Measurements from ENCODE around the gene CFAP46.

The CFAP46 gene

DNA sequence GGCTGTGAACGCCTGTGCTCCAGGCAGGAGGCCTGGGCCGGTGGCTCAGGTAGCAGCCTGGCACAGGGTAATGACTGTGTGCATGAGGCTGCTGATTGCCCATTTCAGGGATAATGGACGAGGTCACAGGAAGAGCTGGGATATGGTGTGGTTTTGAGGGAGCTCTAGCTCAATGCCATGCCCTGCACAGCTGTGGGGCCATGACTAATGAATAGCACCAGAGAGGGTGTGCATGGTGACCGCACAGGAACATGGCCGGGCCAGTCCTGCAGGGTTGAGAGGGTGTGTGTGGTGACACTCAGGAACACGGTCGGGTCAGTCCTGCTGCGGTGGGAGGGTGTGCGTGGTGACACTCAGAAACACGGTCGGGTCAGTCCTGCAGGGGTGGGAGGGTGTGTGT is 178.3 kb downstream of the CFAP46 start:
- DNase-seq = no peak

DNA sequence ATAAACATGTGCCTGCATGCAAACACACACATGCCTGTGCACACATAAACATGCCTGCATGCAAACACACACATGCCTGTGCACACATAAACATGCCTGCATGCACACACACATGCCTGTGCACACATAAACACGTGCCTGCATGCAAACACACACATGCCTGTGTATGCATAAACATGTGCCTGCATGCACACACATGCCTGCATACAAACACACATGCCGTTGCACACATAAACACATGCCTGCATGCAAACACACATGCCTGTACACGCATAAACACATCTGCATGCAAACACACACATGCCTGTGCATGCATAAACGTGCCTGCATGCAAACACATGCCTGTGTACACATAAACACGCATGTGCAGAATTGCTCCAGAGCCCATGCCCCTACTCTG is 178.8 kb downstream of the CFAP46 start:
- no peak for DNase-seq

DNA sequence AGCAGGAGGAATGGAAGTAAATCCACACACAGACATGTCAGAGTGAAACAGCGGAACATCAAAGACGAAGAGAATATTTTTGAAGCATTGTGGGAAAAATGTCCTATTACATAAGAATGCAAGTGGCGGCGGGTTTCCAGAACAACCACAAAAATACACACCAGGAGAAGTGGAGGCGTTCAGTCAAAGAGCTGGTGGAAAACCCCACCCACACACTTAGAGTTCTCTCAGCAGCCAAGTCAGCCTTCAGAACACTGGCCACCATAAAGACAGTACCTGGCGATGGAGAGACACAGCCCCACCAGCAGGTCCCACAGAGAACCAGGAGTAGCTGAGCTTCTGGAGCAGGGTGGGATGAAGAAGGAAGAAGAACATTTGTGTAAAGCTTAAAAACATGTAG is 180.1 kb downstream of the CFAP46 start:
- DNase-seq = no peak

DNA sequence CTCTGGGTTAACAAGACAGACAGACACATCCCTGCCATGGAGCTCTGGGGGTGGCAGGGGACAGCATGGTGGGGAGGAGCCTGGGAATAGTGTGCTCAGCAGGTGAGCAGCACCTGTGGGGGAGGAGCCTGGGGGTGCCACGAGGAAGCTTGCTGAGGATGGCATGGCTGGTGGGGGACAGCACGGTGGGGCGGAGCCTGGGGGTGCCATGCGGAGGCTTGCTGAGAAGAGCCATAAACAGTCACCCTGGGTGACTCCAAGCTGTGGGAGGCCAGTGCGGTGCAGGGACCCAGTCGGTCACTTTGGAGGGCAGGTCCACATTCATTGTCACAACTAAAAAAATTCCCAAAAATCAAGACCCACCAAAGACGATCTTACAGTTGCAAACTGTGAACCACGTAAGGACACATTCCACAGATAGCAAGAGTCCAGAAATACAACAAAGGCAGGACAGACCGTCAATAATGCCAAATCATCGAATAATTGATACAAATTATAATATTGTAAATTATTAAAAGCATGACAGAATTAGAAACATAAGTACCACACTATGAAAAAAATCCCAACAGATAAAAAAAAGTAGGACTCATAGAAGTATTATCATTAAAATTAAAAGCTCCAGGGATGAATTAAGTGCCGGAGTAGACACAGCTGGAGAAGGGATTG is 180.8 kb downstream of the CFAP46 start:
- DNase-seq = no peak

DNA sequence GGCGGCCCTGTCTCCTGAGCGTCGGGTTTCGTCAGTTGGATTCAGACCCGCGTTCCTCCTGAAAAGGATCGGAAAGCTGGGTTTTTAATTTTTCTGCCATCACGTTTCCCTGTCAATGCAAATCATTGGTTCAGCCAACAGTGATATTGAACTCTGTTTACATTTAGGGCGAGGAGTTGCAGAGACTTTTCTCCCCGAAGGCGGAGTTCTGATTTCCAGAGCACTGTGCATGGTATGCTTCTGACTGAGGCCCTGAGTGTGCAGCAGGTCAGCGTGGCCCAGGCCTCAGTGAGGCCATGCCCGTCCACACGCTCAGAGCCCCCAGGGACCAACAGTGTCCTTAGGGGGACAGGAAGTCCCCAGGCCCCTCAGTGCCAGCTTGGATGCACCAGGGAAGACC is 183.5 kb downstream of the CFAP46 start:
- DNase-seq = no peak
